ENCODE data around the gene GRIP1.

GRCh38 chr12:66693901-66694513 is 15.1 kb upstream of the GRIP1 start:
- peak; percentile 34 to 61 (median 51) for TF ChIP-seq CTCF (IDR thresholded peaks at IDR 0.05)
- TF ChIP-seq POLR2A (IDR thresholded peaks at IDR 0.05): no peak
- no peak for TF ChIP-seq EP300 (IDR thresholded peaks at IDR 0.05)

All from tibial nerve (tissue), 4 donors.